NK-92 treated with Interleukin-12 subunit alpha and Interleukin-12 subunit beta, amount 100 ng/mL, for 24 hours (cell line): ENCODE data around the gene PRF1.
A peak's percentile ranks its signal among the peaks of the same experiment; 100 is the strongest.

Experiments
- DNase-seq: peaks from one replicate; lab custom pipeline; 2025; lab: John Stamatoyannopoulos, UW

PRF1 gene

GRCh38 chr10:70559861-70560260, 42.7 kb downstream of the PRF1 start:
- no peak for DNase-seq

- peak; percentile 72 for DNase-seq
These were observed 43.4 kb downstream of the PRF1 start for GRCh38 chr10:70558871-70559810.

GRCh38 chr10:70558295-70558694, 44.2 kb downstream of the PRF1 start:
- no peak for DNase-seq

GRCh38 chr10:70557876-70558275, 44.7 kb downstream of the PRF1 start:
- no peak for DNase-seq

DNA sequence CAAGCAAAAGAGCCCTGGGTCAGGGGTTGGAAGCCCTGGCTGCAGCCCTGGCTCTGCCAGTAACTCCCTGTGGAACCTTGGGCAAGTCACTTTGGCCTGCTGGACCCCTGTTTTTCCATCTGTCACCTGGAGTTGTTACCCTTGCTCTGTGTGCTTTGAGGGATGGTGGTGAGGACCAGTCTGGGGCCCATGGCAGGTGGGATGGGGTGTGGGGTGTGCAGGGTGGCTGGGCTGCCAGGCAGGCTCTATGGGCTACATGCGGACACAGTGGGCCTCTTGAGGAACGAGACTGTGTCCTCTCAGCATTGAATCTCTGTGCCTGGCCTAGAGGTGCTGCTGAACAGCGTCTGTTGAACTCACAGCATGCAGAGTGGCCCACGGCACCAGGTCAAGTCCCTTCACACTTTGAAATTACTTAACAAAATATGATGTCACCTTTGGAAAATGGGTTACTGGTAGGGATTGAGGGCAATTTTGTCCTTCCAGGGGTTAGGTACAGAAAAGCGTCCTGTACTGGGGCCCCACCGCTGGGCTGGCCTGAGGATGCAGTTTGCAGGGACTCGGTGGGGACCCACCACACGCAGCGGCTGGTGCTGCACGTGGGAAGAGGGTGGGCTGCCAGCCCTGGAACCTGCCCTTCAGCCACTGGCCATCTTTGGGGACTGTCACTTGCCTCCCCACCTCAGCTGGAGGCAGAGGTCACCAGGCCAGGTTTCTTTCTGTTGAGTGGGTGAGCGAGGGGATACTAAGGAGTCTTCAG, 45.3 kb downstream of the PRF1 start:
- DNase-seq: no peak

DNA sequence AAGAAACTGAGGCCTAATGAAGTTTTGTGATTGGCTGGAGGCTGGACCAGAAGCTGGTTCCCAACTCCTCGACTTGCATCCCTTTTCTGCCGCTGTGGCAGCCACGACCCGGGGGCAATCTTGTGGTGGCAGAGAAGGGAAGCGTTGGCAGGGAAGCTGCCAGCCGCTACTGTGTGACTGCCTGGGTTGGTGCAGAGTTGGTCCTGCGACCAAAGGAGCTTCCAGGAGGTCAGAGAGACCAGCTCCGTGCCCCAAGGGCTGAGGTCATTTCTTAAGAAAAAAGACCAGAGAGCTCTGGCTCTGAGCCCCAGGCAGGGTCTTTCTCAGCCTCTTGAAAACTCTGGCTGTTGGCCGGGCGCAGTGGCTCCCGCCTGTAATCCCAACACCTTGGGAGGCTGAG, 47.2 kb downstream of the PRF1 start:
- DNase-seq: no peak

GRCh38 chr10:70552586-70552985, 50.0 kb downstream of the PRF1 start:
- DNase-seq: no peak

DNA sequence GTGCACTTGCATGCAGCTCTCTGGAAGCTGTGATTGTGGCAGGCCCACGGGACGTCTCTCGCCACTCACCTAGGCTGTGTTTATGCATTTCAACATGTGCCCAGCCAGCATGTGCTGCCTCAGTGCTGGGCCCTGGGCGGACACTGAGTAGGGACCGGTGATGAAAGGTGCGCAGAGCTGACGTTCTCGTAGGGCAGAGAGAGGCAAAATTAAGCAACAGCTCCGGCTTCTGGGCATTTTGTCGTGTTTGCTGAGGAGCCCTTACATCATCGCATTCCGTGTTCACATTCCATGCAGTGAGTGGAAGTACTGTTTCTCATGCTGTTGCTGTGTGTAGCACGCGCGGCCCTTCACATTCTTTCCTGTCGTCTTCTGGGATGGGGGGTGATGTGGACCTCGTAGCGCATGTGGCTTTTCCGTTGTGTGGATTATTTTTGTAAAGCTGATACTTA, 50.5 kb downstream of the PRF1 start:
- no peak for DNase-seq

- no peak for DNase-seq
These were observed 51.1 kb downstream of the PRF1 start for GRCh38 chr10:70551466-70551865.

GRCh38 chr10:70550459-70550858, 52.1 kb downstream of the PRF1 start:
- DNase-seq: no peak

DNA sequence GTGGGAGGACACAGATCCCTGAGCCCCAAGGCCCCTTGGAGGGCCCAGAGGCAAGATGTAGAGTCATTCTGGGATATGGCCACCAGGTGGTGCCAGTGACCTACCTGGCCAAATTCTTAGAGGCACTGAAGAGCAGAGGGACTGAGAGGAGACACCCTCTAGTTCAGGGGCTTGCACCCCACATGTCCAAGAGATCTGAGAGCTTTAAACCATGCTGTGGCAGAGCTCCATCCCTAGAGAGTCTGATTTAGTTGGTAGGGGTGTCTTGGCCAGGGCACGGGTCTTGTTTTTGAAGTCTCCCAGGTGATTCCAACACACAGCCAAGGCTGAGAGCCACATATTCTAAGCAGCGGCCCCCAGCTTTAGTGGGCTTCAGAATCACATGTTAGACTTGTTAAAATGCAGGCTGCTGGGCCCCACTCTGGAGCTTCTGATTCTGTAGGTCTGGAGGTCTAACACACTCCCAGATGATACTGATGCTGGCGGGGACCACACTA, 52.5 kb downstream of the PRF1 start:
- peak; percentile 33 for DNase-seq

- DNase-seq: no peak
These were observed 53.1 kb downstream of the PRF1 start for GRCh38 chr10:70549351-70549961.
